ENCODE data around the gene RPS15.

The RPS15 gene

DNA sequence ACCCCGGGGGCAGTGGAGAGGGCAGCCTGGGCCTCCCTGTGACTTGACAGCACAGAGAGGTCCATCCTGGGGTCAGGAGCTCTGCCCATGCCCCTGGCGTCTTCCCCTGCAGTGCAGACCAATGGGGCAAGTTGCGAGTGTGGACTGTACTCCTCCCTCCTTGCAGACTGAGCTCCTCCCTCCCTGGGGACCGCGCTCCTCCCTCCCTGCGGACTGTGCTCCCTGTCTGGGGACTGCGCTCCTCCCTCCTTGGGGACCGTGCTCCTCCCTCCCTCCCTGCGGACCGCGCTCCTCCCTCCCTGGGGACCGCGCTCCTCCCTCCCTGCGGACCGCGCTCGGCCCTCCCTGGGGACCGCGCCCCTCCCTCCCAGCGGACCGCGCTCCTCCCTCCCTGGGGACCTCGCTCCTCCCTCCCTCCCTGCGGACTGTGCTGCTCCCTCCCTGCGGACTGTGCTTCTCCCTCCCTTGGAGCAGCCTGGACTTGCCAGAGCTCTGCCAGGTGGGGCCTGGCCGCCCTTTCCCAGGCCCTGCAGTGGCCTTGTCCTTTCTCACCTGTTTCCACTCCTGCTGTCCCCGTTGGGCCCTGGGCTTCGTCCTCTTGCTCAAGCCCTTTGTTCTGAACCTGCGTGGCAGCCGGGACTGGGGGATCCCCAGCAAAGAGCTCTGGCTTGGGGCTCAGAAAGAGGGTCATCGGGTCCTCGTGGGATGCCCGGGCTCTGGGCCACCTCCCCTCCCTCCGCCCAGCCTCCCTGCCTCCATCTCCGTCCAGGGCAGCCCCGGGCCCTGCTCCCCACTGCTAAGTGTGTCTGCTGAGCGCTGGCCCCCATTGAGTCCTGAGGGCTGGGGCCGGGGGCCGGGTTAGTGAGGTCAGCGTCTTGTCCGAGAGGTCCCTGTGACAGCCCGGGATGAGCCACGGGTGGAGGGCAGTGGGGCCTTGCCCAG lies 43.7 kb upstream of the RPS15 start:
- DNase-seq (ENCODE audit: low read depth, low spot score), result no peak
- H3K36me3 ChIP-seq (ENCODE audit: insufficient read depth, low read length), result peaks cover 6% of the 10 kb centered on the region; the same call in 1 of the 2 replicates

DNA sequence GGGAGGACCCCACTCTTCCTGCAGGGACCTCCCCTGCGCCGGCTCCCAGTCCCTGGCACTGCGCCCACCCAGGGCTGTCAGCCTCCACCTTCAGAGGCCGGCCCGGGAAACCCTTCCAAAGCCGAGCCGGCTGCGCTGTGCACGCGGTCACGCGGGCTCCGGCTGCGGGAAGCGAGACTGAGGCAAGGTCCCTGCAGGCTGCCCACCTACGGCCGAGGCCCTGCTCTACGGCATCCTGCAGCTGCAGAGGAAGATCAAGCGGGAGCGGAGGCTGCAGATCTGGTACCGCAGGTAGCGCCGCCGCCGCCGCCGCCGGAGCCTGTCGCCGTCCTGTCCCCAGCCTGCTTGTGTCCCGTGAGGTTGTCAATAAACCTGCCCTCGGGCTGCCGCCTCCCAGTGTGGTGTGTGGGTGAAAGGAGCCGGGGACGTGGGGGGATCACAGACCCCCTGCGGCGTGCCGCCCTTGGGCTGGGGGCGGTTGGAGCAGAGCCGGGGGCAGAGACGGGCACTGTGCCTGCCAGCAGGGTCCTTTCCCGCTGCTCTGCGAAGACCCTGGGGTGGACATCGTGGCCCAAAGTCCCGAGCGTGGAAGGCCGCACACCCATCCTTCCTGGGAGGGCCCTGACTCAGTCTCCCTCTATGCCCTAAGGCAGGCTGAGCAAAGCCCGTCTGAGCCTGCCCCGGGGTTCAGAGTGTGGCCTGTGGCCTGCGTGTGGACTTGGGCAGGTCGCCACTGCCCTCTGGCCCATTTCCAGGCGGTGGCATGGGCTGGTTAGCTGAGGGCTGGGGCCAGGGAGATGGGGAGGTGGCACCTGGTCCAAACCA lies 42.8 kb upstream of the RPS15 start:
- TF ChIP-seq POLR2AphosphoS5 (IDR thresholded peaks at IDR 0.05; ENCODE audit: borderline replicate concordance, low read depth, low read length) (peak; percentile 43), EZH2 (IDR thresholded peaks at IDR 0.05) (no peak)
- H3K9ac ChIP-seq (ENCODE audit: insufficient read length), result no peak overlapping the region

More for the DNA sequence above, 43.7 kb upstream of the RPS15 start:
- Histone ChIP-seq H3K4me3 (no peak overlapping the region), H3K9me3 (ENCODE audit: low read depth, low read length) (no peaks in the 10 kb centered on the region), H3K9ac (ENCODE audit: insufficient read length) (no peak overlapping the region), H3K27ac (no peak overlapping the region)
- no peak for TF ChIP-seq EZH2 (IDR thresholded peaks at IDR 0.05)
- no peak for TF ChIP-seq POLR2AphosphoS5 (IDR thresholded peaks at IDR 0.05; ENCODE audit: borderline replicate concordance, low read depth, low read length)
- no peak for TF ChIP-seq FOXP2 (optimal IDR thresholded peaks at IDR 0.05; ENCODE audit: control extremely low read depth, extremely low read length, insufficient read depth)

DNA sequence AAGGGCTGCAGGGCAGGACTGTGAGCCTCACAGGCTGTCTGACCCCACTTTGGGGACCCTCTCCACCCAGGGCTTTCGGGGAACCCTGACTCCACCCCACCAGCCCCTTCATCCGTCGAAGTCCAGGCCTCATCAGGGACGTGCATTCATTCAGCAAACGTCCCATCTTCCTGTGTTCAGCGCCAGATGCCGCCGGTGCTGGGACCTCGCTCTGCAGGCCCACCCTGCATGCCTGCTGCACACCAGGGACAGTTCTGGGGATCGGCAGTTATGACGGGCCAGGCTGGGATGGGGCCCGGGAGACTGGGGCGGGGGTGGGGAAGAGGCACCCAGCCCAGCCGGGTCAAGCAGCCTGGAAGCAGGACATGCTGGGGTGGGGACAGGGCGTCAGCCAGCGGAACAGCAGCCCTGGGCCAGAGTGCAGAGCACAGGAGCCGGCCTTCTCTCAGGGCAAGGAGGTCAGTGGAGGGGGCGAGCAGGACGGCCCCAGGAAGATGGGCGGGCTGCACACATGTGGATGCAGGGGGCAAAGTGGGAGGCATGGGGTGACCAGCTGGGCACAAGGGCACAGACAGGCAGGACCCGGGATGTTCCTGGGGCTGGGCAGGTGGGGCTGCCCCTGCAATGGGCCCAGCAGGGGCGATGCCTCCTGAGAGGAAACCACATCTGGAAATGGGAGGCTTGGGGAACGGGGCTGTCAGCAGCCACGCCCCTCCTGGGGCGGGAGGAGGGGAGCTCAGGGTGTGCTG lies 42.0 kb upstream of the RPS15 start:
- peak overlapping the region; percentile 32 for H3K4me3 ChIP-seq
- DNase-seq (ENCODE audit: low read depth, low spot score), result no peak
- no peaks in the 10 kb centered on the region; the same call in 1 of the 2 replicates for H3K36me3 ChIP-seq (ENCODE audit: insufficient read depth, low read length)
- H3K27ac ChIP-seq, result no peak overlapping the region
- no peaks in the 10 kb centered on the region for H3K9me3 ChIP-seq (ENCODE audit: low read depth, low read length)
- no peak overlapping the region for H3K9ac ChIP-seq (ENCODE audit: insufficient read length)
- TF ChIP-seq EZH2 (IDR thresholded peaks at IDR 0.05) (no peak), FOXP2 (optimal IDR thresholded peaks at IDR 0.05; ENCODE audit: control extremely low read depth, extremely low read length, insufficient read depth) (no peak), POLR2AphosphoS5 (IDR thresholded peaks at IDR 0.05; ENCODE audit: borderline replicate concordance, low read depth, low read length) (no peak; the same call in 1 of the 2 replicates)

More for the DNA sequence above, 42.8 kb upstream of the RPS15 start:
- Histone ChIP-seq H3K9me3 (ENCODE audit: low read depth, low read length) (no peaks in the 10 kb centered on the region), H3K4me3 (no peak overlapping the region), H3K27ac (no peak overlapping the region), H3K36me3 (ENCODE audit: insufficient read depth, low read length) (peaks cover 6% of the 10 kb centered on the region; the same call in 1 of the 2 replicates)
- no peak for DNase-seq (ENCODE audit: low read depth, low spot score)

DNA sequence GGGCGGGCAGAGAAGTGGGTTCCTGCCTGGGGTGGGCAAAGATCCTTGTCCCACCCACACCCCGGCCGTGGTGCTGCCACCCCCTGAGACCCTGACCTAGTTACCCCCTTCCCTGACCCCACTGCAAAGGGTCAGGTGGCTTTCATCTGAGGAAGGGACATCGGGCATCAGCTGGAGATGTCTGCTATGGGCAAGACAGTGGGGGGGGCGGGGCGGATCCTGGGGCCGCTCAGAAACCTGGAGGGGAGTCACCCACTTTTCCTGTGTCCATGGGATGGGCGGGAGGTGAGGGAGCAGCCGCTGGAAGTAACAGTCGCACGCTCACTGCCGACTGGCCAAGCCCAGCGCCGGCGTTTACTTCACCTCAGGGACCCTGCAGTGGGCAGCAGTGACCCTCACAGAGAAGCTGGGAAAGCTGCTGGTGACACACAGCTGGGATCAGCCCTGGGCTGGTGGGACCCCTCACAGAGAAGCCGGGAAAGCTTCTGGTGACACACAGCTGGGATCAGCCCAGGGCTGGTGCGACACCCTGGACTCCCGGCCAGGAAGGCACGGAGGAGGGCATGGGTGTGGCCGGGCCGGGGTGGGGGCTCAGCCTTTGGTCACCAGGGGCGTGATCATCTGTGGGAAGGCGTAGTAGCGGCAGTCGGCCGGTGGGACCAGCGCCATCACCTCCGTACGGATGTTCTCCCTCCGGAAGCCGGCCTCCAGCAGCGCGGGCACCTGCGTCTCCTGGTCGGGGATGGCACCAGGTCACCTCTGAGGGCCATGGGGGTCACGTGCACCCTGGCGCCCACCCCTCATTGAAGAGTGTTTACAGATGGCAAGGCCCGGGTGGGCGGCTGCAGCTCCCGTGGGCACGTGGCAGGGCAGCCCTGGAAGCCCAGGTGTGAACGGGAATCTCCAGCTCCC lies 41.2 kb upstream of the RPS15 start:
- TF ChIP-seq POLR2AphosphoS5 (IDR thresholded peaks at IDR 0.05; ENCODE audit: borderline replicate concordance, low read depth, low read length), result no peak
- no peak for TF ChIP-seq FOXP2 (optimal IDR thresholded peaks at IDR 0.05; ENCODE audit: control extremely low read depth, extremely low read length, insufficient read depth)
- TF ChIP-seq EZH2 (IDR thresholded peaks at IDR 0.05), result no peak
- H3K27ac ChIP-seq, result no peak overlapping the region
- no peak overlapping the region for H3K9ac ChIP-seq (ENCODE audit: insufficient read length)
- peak overlapping the region; percentile 32 for H3K4me3 ChIP-seq
- no peak for DNase-seq (ENCODE audit: low read depth, low spot score)
- no peaks in the 10 kb centered on the region; the same call in 1 of the 2 replicates for H3K36me3 ChIP-seq (ENCODE audit: insufficient read depth, low read length)
- H3K9me3 ChIP-seq (ENCODE audit: low read depth, low read length), result no peaks in the 10 kb centered on the region

DNA sequence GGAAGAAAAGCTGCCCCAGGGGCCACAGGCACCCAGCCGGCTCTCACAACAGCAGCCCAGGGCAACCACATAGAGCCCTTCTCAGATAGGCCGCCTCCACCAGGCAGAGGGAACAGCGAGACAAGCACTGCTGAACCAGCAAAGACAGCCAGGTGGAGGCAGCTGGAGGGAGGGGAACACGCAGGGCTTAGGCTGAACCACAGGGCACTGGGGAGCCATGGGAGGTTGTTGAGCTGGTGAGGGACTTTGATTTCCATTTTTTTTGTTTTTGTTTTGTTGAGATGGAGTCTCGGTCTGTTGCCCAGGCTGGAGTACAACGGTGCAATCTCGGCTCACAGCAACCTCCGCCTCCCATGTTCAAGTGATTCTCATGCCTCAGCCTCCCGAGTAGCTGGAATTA lies 40.4 kb upstream of the RPS15 start:
- no peak overlapping the region for H3K27ac ChIP-seq
- H3K4me3 ChIP-seq, result no peak overlapping the region
- no peak for TF ChIP-seq POLR2AphosphoS5 (IDR thresholded peaks at IDR 0.05; ENCODE audit: borderline replicate concordance, low read depth, low read length)
- no peak for TF ChIP-seq FOXP2 (optimal IDR thresholded peaks at IDR 0.05; ENCODE audit: control extremely low read depth, extremely low read length, insufficient read depth)
- TF ChIP-seq EZH2 (IDR thresholded peaks at IDR 0.05), result no peak
- DNase-seq (ENCODE audit: low read depth, low spot score), result no peak
- no peaks in the 10 kb centered on the region for H3K9me3 ChIP-seq (ENCODE audit: low read depth, low read length)
- no peak overlapping the region for H3K9ac ChIP-seq (ENCODE audit: insufficient read length)
- H3K36me3 ChIP-seq (ENCODE audit: insufficient read depth, low read length), result no peaks in the 10 kb centered on the region; the same call in 1 of the 2 replicates

DNA sequence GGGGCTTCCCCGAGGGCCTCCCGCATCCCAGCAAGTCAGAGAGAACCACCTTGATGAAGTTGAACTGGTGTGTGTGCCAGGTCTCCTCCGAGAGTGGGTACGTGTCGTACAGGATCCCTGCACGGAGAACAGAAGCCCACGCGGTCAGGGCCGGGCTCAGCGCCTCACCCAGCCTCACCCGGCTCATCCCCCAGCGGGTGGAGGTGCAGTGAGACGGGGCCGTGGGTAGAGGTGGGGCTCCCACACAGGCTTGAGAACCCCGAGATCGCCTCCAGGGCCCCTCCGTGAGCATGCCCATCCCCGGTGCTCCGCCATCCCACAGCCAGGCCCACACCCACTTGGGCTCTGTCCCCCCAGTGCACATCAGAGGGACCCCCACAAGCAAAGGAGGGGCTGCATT lies 39.1 kb upstream of the RPS15 start:
- DNase-seq (ENCODE audit: low read depth, low spot score), result no peak
- H3K9ac ChIP-seq (ENCODE audit: insufficient read length), result no peak overlapping the region
- H3K27ac ChIP-seq, result no peak overlapping the region
- H3K4me3 ChIP-seq, result no peak overlapping the region
- H3K36me3 ChIP-seq (ENCODE audit: insufficient read depth, low read length), result no peaks in the 10 kb centered on the region
- TF ChIP-seq FOXP2 (optimal IDR thresholded peaks at IDR 0.05; ENCODE audit: control extremely low read depth, extremely low read length, insufficient read depth), result no peak
- no peak for TF ChIP-seq EZH2 (IDR thresholded peaks at IDR 0.05)
- TF ChIP-seq POLR2AphosphoS5 (IDR thresholded peaks at IDR 0.05; ENCODE audit: borderline replicate concordance, low read depth, low read length), result no peak
- H3K9me3 ChIP-seq (ENCODE audit: low read depth, low read length), result no peaks in the 10 kb centered on the region

DNA sequence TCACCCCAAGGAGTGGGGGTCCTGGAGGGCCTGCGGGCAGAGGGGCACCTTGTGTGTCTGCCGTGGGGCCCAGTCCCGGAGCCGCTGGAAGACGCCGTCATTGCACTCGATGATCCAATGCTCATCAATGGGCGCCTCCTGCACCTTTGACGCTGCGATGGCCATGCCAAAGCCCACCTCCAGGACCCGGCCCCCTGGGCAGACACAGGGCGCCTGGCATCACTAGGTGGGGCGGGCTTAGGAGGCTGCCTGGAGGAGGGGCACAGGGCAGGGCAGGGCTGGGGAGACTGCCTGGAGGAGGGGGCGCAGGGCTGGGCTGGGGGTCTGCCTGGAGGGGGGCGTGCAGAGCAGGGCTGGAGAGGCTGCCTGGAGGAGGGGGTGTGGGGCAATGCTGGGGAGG lies 38.5 kb upstream of the RPS15 start:
- TF ChIP-seq EZH2 (IDR thresholded peaks at IDR 0.05), result no peak
- no peak for TF ChIP-seq FOXP2 (optimal IDR thresholded peaks at IDR 0.05; ENCODE audit: control extremely low read depth, extremely low read length, insufficient read depth)
- no peak for TF ChIP-seq POLR2AphosphoS5 (IDR thresholded peaks at IDR 0.05; ENCODE audit: borderline replicate concordance, low read depth, low read length)
- H3K9ac ChIP-seq (ENCODE audit: insufficient read length), result no peak overlapping the region

More for the DNA sequence above, 38.5 kb upstream of the RPS15 start:
- no peak for DNase-seq (ENCODE audit: low read depth, low spot score)
- H3K27ac ChIP-seq, result no peak overlapping the region
- no peaks in the 10 kb centered on the region for H3K9me3 ChIP-seq (ENCODE audit: low read depth, low read length)
- no peak overlapping the region for H3K4me3 ChIP-seq
- no peaks in the 10 kb centered on the region for H3K36me3 ChIP-seq (ENCODE audit: insufficient read depth, low read length)

Measured in SK-N-MC (cell line).